GM13976 (cell line): Measurements from ENCODE around the gene GNLY.

ENCODE experiments used
- DNase-seq: peaks from one replicate; pipeline ENCODE4 v3.0.0; 2012; ENCODE audit warnings: low spot score
- CTCF ChIP-seq: IDR thresholded peaks from 2 replicates; pipeline ENCODE4 v1.5.1; 2012; ENCODE audit warnings: borderline replicate concordance, mild to moderate bottlenecking; ENCODE audit not compliant: insufficient read depth; ENCODE audit errors: extremely low read depth, missing control alignments, control extremely low read depth
- in situ Hi-C: fragments of 300-500 bp; cut with MboI; formaldehyde crosslinking; loops from one replicate; pipeline ENCODE4 v1.12.0; 2022; ENCODE audit warnings: low sequenced_read_pairs, mixed read lengths, inconsistent platforms; ENCODE audit not compliant: unreplicated experiment

Gene GNLY

GRCh38 chr2:85684380-85684779 is 9.8 kb upstream of the GNLY start:
- TF ChIP-seq CTCF, result no peak
- DNase-seq, result no peak
- in situ Hi-C loops, result no loop called here

- in situ Hi-C loops, result no loop called here
- TF ChIP-seq CTCF, result no peak
- no peak for DNase-seq
Observed at GRCh38 chr2:85684806-85685205, 9.4 kb upstream of the GNLY start.

GRCh38 chr2:85690932-85691331 is 3.2 kb upstream of the GNLY start:
- no peak for DNase-seq
- TF ChIP-seq CTCF, result no peak
- in situ Hi-C loops, result no loop called here

- in situ Hi-C loops, result no loop called here
Observed at GRCh38 chr2:85692039-85692645, 2.0 kb upstream of the GNLY start.

GRCh38 chr2:85695121-85695520 is 963 bp downstream of the GNLY start:
- in situ Hi-C loops, result no loop called here
- no peak for DNase-seq
- no peak for TF ChIP-seq CTCF

More at GRCh38 chr2:85692039-85692645, 2.0 kb upstream of the GNLY start:
- TF ChIP-seq CTCF, result no peak
- DNase-seq, result no peak

GRCh38 chr2:85695691-85696668 is 1.8 kb downstream of the GNLY start:
- no peak for DNase-seq
- no peak for TF ChIP-seq CTCF
- in situ Hi-C loops, result no loop called here
